Activated effector memory CD4-positive, alpha-beta T cell treated with anti-CD3 and anti-CD28 coated beads, Interleukin-2, amount 50 U/mL, for 16 hours (primary cell): ENCODE measurements around the gene NFS1.
A peak's percentile ranks its signal among the peaks of the same experiment; 100 is the strongest.

Source experiments
- DNase-seq: peaks from one replicate; pipeline ENCODE4 v3.0.0-alpha.2; 2020

The NFS1 gene

GRCh38 chr20:35669221-35669620 lies 29.9 kb downstream of the NFS1 start:
- no peak for DNase-seq

DNA sequence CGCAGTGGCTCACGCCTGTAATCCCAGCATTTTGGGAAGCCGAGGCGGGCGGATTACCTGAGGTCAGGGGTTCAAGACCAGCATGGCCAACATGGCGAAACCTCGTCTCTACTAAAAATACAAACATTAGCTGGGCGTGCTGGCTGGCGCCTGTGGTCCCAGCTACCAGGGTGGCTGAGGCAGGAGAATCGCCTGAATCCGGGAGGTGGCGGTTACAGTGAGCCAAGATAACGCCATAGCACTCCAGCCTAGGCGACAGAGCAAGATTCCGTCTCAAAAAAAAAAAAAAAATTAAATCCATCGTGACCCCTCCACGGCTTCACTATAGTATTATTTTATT lies 33.2 kb downstream of the NFS1 start:
- no peak for DNase-seq

DNA sequence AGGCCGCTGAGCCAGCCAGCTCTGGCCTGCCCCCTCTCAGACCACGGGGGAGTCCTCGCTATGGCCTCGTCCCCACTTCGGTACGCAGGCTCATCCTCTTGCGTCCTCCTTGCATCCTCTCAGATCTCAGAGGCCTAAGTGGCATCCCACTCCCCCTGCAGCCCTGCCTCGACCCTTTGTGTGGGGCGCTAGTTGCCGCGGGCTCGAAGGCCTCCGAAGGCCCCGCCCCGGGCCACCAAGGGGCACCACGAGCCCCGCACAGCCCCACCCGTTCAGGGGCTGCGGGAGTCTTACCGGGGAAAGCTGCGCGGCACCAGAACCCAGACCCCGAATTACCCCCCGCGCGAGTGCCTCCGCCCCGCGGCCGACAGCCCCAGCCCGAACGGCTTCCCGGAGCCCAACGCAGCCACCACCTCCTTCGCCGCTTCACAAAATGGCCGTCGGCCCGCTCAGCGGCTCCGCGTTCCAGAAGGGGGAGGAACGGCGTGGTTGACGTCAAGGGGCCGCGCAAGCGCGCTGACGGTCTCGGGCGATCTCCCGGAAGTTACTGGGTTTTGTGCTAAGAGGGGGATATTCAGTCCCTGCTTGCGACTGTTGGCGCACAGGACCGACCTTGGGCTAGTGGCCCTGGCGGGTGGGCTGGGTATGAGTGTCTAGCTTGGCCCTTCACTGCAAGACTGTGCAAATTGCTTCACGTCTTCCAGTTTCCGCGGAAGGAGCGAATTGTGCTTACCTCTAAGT lies 34.5 kb downstream of the NFS1 start, which contains the start of the genes CPNE1 and RBM12:
TSS of gene CPNE1 (minus strand) at position 435 of the 741 bp plus-strand sequence. CDS start 31,977 bp downstream, outside the sequence.
TSS of gene RBM12 (minus strand) at position 435 of the 741 bp plus-strand sequence. CDS start 9,578 bp downstream, outside the sequence.
- DNase-seq, result peak; percentile 97

- DNase-seq, result peak; percentile 85
Measured at GRCh38 chr20:35663516-35664465, 35.4 kb downstream of the NFS1 start.

DNA sequence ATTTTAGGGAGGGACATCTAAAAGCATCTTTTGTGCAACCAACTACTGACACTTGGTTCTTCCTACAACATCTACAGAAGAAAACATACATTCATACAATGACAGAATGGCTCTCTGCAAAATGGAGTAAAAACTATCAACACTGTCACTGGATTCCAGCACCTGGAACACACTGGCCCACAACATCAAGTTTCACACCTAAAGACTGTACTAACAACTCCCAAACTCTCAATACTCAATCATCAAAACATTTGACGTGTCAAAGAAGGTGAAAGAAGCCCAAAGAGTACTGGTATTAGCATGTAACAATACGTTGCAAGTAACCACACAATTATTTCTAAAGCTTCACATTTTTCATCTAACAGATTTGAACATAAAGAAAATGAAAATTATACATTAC lies 36.6 kb downstream of the NFS1 start:
- DNase-seq, result no peak

GRCh38 chr20:35661908-35662307 lies 37.2 kb downstream of the NFS1 start:
- no peak for DNase-seq

DNA sequence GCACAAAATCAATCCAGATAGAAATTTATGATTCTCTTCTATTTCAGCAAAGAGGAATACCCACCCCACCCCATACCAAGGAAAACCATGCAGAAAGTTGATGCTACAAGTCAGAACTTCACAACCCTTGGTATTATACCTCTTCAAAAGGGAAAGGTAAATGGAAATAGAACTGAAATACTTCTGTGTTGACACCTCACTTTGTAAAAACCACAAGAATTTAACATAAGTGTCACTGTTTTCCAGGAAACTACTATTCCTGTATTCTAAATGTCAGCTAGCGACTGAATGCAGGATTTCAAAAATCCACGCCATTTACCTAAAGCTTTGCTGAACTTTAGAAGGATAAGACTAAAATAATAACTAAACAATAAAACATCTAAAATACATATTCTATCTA lies 38.1 kb downstream of the NFS1 start:
- DNase-seq, result no peak

GRCh38 chr20:35660122-35660937 lies 38.8 kb downstream of the NFS1 start:
- DNase-seq, result peak; percentile 69

GRCh38 chr20:35657271-35657670 lies 41.9 kb downstream of the NFS1 start:
- no peak for DNase-seq

DNA sequence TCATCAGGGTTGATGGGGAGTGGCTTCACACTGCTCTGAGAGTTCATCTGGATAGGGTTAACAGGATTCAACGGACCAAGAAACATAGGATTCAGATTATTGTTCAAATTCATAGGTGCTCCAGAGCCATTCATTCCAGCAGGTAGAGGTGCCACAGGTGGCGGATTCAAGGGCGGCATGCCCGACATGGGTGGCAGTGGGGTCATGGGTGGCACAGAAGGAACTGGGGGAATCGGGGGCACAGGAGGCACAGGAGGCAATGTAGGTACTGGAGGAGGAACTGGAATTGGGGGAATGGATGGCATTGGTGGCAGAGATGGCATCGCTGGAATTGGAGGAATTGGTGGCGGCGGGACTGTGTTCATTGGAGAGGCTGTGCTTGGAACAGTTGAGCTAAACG lies 44.7 kb downstream of the NFS1 start:
- DNase-seq, result no peak

- no peak for DNase-seq
Measured at GRCh38 chr20:35653893-35654292, 45.3 kb downstream of the NFS1 start.

- DNase-seq, result no peak
Measured at GRCh38 chr20:35653430-35653734, 45.8 kb downstream of the NFS1 start.

GRCh38 chr20:35652641-35653429 lies 46.3 kb downstream of the NFS1 start:
- DNase-seq, result no peak

DNA sequence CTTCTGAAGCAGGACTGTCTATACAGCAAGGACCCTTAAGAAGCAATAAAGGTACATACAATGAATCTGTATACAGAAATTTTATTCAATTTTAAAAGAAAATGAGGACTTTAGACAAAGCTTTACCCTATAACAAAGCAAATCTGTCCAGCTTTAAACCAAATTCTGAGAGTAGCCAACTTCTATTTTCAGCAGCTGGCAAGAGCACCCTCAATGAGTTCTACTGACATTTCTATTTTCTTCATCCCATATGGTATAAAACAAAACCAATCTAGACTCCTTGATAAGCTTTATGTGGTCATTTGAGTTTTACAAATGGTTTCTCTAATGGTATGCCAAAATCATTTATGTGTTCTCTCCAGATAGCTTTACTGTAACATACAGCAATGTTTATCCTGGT lies 47.2 kb downstream of the NFS1 start:
- DNase-seq, result no peak

DNA sequence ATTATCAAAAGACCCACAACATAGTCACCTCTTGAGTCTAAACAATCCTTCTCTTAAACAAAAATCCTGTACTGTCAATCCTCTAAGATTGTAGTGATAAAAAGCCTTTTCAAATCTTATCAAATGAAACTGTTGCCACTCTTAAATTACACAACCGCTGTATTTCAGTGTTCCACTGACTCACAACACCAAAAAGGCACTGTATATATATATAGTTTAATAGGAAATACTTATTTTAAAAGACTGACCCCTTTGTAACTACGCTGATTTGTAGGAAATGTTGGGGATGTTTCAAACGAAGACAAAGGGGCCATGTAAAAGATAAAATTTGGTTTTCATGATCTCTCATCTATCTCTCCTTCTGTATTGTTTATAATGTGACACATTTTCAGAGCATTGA lies 48.5 kb downstream of the NFS1 start:
- DNase-seq, result no peak

DNA sequence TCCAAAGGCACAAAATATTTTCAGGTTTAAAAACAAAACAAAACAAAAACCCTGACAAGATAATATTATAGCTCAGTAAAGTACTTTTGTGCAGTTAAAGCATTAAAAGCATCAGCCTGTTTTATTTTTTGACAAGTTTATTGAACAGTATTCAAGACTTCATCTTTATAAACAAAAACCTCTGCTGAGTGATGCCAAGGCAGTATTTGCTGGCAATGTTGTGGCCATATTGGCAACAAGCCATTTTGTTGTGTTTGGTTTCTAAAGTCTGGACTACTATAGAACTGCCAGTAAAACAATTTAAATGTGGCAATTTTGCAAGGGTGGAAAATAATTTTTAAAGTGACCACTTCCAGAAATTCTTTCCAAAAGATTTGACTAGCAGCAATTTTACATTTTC lies 50.3 kb downstream of the NFS1 start:
- DNase-seq, result no peak

- DNase-seq, result no peak
Measured at GRCh38 chr20:35644806-35645205, 54.3 kb downstream of the NFS1 start.

DNA sequence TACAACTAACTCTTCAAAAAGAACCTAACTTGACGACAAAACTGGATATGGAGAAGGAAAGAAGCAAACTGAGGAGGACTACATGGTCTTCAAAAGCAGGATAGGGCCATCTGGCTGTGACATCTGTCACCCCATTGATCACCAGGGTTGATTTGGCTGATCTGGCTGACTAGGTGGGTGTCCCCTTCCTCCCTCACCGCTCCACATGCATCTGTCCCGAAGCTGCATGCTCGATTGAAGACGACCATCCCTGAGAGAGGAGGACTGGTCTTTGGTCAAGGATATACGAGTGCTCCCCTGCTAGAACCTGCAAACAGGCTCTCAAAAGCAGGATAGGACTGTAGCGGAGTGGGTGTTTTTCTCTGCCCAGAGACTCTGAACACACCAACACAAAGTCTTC lies 56.1 kb downstream of the NFS1 start:
- no peak for DNase-seq

DNA sequence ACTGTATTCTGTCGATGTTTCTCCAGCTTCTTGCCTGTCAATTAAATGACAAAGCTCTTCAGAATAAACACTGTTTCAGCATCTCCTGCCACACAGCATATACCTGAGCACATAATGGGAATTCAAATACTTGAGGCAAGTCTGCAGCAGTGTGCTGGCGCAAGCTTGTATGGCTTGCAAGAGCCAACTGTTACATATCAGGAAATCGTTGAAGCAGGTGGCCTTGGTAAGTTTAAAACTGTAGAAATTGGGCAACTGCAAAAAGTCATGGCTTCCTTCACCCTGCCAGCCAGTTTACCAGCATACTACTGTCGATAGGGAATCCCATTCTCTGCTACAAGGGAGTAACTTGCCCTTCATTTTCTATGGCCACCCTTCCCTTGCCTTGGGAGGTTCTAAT lies 57.4 kb downstream of the NFS1 start:
- DNase-seq, result no peak

GRCh38 chr20:35640724-35641123 lies 58.4 kb downstream of the NFS1 start:
- DNase-seq, result no peak

DNA sequence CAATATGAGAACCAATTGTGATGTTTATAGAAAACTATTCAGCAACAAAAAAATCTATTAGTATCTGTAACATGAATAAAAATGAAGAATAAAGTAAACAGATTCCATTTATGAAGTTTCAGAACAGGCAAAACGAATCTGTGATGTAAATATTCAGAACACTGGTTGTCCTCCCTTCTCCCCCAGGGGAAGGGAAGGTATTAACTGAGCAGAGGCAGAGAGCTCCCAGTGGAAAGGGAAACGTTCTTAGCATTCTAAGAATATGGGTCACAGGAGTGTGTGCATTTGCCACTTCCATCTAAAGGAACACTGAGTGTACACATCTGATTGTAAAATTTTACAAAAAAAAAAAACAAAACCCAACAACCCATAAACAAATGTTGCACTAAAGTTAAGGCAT lies 60.4 kb downstream of the NFS1 start:
- no peak for DNase-seq

- no peak for DNase-seq
Measured at GRCh38 chr20:35637276-35637675, 61.9 kb downstream of the NFS1 start.
